HG03460 (cell line): ENCODE results near the gene CFAP20.

Source experiments
- ATAC-seq: cut with Tn5 transposase; IDR thresholded peaks from one replicate; pipeline ENCODE4 v1.9.1; 2021; ENCODE audit not compliant: unreplicated experiment

The CFAP20 gene

DNA sequence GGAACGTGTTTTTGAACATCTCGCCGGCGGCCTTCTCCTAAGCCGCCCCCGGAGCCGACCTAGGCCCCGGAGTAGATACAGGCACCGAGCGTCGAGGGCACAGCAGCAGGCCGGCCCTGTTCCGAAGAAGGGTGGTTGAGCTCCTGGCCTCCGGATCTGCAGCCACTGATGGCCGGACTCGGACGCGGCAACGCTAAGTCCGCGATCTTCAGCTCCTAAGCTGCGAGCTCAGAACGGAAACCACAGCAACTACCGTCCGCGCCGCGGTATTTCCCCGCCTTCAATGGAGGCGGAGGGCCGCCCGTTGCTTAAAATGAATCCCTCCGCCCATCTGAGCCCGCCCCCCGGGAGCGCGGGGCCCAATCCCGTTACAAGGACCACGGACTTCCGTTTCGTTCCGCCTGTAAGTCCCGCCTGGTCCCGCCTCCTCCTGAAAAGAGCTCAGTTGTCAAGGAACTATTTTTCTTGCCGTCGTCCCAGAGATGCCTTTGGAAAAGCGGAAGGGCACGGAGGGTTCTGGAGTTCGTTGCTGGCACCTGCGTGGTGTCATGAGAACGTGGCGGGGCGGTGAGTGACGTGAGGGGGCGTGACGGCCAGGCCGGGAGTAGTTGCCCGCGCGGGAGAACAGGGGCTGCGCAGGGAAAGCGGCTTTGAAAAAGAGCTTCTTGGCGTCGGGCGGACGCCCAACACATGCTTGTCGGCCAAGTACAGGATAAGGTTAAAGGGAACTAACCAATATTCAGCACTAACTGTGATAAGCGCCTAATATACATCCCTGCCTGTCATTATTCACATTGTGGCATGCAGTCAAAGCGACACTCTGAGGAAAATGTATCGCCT is at the start of gene CFAP20:
CFAP20 (minus strand) TSS at position 285 of the 840 bp plus-strand sequence; CDS start at position 19, 266 bp downstream.
- ATAC-seq = peak; percentile 78

DNA sequence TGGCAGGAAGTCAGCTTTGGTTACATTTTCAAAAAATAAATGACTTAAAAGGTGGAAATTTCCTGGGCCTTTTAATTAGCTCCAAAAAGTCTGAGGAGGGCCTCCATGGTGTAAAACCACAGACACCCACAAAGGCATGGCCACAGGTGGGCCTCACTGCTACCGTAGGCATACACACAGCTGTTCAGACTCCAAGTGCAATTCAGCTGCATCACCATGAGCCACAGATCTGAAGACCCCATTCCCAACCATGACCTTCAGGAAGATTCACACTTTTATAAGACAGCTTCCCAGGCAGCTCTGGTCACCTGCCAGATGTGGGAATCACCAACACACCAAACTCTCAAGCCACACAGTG is 48.2 kb upstream of the CFAP20 start:
- ATAC-seq = no peak

DNA sequence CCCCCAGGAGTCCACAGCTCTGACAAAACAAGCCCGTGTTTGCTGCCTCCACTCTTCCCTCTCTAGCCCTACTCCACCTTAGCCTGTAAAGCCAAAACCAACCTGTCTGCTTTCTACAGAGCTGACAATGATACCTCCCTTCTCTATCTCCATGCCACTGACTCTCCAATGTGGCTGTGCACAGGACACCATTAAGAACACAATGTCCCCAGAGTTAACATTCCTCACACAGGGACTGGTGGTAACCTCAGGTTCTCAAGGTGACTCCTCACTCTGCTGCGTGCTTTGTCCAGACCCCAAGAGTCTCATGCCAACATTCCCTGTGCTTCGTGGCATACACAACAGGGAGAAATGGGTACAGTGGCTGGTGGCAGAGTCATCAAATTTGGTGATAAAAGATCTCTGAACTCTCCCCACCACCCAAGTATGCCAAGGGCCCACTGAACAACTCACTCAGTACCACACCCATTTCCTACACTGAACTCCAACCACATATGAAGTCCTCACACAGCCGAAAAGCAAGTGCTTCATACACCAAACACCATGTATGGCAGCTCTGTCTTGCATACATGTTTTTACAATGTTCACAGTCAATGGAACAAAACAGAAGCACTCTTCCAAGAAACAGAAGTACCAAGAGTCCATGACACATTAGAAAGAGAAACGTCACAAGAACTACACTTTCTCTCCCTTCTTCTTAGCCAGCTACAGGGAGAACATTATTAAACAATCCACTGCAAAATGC is 47.6 kb upstream of the CFAP20 start:
- ATAC-seq = no peak

DNA sequence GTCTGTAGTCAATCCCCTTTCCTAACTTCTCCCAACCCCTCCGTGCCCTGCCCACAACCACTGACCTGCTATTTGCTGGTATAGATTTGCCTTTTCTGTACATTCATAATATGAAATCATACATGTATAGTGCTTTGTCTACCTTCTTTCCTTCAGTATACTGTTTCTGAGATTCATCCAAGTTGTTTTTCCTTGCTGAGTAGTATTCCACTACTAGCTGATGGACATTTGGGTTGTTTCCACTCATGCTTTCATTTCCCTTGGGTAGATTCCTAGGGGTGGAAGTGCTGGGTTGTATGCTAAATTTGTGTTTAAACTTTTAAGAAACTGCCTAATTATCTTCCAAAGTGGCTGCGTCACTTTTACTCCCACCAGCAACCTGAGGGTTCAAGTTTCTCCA is 41.0 kb upstream of the CFAP20 start:
- ATAC-seq = no peak

DNA sequence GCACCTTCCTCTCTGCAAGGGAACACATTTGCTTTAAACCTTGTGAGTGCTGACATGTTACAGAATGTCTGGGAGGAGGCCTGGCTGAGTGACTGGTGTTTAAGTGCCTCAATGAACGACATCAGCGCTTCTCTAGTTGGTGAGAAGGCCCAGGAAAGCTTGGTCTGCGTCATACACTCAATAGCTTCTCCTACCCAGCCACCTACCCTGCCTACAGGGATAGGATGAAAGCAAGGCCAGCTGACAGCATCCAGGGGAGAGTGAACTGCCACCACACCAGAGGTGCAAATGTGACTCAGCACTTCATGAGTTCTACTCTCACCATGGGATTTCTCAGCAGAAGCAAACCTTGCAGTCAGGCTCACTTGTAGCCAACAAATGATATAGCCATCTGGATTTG is 31.7 kb upstream of the CFAP20 start:
- ATAC-seq = no peak

DNA sequence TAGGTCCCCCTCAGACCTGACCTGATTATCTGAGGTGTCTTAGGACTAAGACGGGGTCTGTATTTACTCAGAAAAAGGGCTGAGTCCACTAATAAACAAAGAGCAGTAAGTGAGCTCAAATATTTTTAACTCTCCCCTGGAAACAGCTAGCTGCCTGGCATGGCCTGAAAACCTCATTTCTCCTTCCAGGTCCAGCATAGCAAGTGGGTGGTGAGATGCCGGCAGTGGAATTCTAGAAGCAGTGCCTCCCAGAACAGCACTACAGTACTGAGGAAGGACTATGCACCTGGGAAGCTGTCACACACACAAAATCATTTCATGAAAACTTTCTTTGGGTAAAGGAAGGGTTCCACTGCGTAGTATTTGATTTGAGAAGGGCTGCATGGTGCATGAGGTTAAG is 29.5 kb upstream of the CFAP20 start:
- ATAC-seq = no peak

DNA sequence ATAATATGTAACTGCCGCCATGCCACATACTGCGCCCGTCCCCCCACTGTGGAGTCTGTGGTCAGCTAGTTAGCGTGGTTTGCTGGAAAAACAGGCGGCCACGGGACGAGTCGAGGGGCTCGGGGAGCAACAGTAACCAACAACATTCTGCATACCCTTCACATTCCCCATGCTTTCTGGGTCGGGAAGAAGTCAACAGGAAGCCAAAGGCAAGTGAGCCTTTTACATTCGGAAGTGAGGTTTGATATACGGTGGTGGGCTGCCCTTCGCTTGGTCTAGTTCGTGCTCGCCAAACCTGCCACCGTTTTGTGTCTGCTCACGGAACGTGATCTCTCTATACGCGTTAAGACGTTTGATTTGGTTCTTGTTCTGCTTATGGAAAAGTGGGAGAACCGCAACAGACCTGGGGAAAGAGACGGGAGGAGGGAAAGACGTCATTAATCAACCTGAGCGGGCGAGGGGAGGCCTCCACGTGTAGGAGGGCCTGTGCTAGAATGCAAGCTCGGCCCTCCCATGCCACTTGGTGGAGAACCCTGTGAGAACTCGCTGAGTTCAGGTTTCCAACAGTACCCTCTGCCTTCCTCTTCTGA is 28.9 kb upstream of the CFAP20 start:
- no peak for ATAC-seq

DNA sequence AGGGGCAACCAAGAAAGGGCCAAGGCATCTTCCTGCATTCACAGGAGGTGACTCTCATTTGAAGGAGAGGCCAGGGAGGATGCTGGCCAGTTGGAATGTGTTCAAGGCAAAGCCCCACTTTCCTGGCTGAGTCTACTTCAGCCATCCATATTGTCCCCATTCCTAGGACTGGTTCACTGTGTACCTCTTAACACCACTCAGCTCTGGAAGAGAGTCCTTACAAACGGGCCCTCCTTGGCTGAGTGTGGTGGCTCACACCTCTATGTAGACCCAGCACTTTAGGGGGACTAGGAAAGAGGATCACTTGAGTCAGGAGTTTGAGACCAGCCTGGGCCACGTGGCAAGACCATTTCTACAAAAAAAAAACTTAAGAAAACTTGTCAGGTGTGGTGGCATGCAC is 28.1 kb upstream of the CFAP20 start:
- ATAC-seq = no peak

DNA sequence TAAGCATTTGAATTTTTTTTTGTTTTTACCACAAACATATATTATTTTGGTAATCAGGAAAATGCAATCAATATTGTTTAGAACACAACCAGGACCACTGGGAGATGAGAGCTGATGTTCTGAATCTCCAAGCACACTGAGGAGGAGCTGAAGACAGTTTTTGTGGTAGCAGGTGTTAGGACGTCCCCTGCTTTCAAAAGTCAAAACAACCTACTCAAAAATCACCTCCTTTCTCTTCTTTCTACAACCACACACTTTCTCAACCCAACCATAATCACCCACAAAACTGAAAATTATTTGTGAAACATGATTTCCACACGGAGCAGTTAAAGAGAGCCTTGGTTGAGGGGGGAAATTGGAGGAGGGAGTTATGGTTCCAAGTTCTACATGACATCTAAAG is 26.7 kb upstream of the CFAP20 start:
- no peak for ATAC-seq

DNA sequence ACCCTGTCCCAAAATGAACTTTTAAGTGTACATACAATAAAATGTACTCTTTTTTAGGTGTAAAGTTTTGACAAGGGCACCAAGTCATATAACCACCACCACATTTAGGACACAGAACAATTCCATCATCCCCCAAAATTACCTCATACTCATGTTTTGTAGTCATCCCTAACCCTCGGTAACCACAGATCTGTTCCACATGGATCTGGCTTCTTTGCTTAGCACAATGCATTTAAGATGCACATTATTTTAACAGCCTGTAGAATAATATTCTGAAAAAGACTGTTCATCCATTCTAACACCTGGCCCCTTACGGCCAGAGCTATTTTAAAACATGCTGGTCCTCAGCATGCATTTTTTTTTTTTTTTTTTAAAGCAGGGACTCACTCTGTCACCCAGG is 25.2 kb upstream of the CFAP20 start:
- ATAC-seq = no peak

DNA sequence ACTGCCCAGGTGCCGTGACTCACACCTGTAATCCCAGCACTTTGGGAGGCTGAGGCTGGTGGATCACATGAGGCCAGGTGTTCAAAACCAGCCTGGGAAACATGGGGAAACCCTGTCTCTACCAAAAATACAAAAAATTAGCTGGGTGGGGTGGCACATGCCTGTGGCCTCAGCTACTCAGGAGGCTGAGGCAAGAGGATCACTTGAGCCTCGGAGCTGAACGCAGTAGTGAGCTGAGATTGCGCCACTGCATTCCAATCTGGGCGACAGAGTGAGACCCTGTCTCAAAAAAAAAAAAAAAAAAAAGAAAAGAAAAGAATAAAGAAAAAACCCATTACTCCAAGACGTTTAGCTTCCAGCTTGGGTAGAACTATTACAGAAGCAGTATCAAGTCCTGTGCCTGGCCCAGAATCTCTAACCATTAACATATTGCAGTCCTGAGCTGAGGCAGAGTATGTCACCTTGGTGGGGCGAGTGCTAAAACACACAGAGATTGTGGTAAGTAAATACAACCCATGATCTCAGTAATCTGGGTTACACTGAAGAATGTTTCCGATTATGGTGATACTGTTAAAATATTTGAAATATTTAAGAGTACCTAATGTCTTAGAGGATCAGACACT is 23.2 kb upstream of the CFAP20 start:
- no peak for ATAC-seq

DNA sequence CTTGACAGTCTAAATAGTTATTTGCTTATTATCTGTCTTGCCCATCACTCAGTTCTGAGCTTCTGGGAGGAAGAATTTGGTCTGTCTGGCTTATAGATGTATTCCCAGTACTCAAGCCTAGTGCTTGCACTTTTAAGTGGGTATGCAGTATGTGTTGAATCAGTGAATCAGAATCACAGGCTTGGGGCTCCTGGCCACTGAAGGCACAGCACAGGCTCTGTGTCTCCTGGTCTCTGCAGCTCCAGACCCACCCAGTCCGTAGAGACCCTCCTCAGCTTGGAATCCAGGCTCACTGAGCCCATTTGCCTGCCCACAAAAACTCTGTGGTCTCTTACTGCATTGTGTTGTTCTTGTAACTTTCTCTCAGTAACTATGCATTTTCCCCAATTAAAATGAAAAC is 19.3 kb upstream of the CFAP20 start:
- no peak for ATAC-seq

DNA sequence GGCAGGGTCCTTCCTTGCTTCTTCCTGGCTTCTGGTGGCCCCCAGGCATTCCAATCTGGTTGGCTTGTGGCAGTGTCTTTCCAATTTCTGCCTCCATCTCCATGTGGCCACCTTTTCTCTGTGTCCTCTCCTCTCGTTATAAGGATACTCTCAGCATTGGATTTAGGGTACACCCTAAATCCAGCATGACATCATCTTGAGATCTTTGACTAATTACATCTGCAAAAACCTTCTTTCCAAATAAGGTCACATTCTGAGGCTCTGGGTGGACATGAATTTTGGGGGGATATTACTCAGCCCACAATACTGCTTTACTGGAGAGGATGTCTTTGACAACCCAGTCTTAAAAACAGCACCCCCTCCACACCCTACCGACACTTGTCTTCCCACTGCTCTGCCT is 18.9 kb upstream of the CFAP20 start:
- no peak for ATAC-seq

DNA sequence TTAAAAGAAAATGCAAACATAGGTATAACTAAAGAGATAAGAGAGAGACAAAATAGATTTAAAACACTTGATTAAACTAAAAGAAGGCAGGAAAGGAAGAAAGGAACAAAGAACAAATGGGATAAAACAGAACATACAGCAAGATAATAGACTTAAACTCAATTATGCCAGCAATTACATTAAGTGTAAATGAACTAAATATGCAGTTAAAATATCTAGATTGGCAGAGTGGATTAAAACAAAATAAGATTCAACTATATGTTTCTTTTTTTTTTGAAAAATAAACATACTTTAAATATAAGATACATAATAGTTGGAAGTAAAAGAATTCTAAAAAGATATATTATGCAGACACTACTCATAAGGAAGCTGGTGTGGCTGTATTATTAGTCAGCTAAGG is 9.7 kb upstream of the CFAP20 start:
- no peak for ATAC-seq

DNA sequence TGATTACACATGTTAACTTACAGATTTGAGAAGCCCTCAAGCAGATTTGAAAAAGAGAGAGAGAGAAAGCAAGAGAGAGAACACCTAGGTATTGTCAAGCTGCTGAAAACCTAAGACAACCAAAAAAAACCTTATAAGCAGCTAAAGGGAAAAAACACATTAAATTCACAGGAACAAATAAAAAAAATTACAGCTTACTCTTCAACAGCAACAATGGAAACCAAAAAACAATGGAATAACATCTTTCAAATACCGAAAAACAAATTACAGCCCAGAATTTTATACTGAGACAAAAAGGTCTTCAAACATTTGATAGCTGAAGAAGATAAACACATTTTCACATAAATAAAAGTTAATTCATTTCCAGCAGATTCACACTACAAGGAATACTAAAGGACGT is 8.4 kb upstream of the CFAP20 start:
- ATAC-seq = no peak

DNA sequence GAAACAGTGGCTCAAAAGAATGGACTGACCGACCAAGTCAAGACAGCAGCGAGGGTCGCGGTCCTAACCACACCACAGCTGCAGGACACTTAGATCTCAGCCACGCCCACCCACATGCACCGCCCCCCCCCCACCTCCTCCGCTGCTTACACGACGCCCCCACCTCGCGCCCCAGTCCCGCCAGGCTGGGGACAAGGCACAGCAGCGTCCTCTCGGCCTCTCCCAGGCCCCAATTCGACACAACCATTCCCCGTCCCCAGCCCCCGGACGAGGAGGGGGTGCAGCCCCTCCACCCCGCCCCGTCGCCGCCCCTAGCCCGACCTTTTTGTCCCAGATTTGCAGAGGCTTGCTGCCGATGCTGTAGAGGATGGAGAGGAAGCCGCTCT is 477 bp downstream of the CFAP20 start:
- peak; percentile 14 for ATAC-seq

DNA sequence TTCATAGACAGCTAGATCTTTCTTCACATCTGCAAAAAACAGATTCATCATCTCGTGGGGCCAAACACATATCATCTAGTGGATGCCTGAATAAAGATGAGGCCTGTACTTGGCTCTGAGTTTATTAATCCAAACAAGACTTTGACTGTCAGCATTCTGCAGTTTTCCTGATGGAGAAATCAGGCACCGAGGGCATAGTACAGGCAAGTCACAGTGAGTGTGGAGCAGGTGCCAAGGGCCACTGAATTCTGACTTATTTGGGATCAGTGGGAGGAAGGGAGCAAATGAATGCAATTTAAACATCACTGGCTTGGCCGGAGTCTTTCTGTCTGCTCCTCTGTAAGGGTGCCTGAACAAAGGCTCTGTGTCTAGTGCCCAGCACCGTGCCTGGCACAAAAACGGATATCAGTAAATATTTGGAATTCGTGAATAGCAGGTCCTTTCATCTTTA is 975 bp downstream of the CFAP20 start:
- no peak for ATAC-seq

DNA sequence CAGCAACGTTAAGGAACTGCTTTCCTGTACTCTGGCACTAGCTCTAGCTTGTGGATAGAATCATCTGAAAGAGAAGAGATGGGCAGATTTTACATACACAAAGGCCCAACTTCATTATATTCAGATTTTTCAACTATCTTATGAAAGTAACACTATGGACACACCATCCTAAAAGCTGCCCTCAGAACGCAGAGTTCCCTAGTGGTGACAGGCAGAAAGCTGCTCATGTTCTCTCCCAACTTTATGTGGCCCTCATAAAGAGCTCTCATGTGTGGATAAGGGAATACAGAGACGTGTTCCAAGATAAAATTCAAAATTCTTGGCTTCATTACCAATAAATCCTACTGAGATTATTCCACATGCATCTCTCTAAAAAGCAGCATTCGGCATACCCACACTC is 1.5 kb downstream of the CFAP20 start:
- ATAC-seq = no peak

DNA sequence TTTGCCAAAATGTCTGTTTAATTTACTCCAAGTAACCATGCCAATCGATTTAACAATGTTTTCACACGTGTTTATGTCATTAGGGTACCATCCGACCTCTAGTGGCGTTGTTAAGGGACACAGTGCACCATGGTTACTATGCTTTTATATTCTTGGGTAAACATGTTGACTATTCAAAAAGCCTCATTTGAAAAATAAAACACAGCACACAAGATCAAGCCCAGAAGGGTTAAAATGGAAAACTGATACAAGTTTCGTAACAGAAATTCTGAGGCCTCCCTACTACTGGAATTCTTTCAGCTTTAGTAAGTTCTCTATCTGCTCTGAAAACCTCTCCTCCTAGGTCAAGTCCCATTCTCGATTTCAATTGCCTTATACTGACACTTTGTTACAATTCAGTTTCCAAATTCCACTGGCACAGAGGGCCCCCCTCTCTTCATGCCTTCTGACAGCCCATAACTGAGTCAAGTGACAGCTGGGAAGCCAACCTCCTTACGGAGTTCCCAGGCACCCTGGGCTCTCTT is 2.1 kb downstream of the CFAP20 start:
- ATAC-seq = no peak

DNA sequence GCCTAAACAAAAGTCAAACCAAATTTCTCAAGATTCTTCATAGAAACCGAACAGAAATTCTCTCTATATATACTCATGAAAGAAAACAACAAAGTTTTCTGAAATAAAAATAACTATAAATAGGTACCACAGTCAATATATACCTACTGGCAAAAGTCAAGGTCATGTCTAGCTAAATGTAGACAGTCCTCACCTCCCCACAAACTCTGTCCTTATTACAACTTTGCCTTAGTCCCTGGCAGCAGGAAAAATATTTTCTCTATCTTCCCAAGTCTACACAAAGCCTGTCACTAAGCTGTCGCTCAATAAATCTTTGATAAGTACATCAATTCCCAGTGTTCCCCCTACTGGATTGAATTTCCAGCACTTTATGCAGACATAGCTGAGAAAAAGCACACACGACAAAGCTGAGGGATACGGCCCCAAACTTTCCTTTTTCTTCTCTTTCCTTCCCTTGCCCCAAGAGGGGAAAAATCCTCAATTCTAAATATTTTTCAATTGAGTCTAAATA is 2.7 kb downstream of the CFAP20 start:
- no peak for ATAC-seq

DNA sequence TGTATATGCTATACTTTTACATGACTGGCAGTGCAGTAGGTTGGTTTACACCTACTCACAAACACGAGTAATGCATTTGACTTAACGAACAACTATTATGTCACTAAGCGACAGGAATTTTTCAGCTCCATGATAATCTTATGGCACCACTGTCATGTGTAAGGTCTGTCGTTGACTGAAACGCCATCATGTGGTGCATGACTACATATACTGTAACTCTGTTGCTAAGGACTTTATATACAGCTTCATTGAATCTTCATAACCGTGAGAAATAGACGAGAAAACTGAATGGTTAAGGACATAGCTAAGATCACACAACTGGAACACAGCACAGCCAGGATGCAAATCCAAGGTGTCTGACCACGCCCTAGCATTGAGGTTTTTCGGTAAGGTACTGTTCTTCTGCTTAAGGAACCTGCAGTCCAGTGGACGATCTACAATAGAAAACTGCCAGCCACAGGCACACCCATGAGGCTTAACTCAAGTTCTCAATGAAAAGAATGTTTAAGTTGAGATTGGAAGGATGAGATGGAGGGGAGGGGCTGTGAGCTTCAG is 3.3 kb downstream of the CFAP20 start:
- no peak for ATAC-seq
